SK-N-SH (cell line): Measurements from ENCODE around the gene SHF. TPM values are rescaled to one million over a fixed set of nuclear protein-coding genes. Genes with fewer than 3 reads are reported as not detected.

Experiments used
- CTCF ChIA-PET: fragments of 300-600, 350-600 bp; formaldehyde crosslinking; extraction: SDS; loops from one replicate; lab custom pipeline; 2021; lab: Yijun Ruan, JAX
- POLR2A ChIA-PET: fragments of 350-600 bp; sonication (Branson Sonifier 250); formaldehyde crosslinking; extraction: SDS; loops from one replicate; lab custom pipeline; 2020; ENCODE audit warnings: antibody characterized with exemption, inconsistent platforms; lab: Yijun Ruan, JAX
- DNase-seq: peaks from one replicate; pipeline ENCODE4 v3.0.0; 2012
- H2AFZ ChIP-seq: fragments of 200-600 bp; sonication (generic); 2 replicates; pipeline ENCODE4 v1.8.1; 2016; ENCODE audit warnings: antibody characterized with exemption, mild to moderate bottlenecking, low read depth
- H3F3A ChIP-seq: fragments of 200-600 bp; sonication (generic); replicated peaks from 2 replicates; pipeline ENCODE3; 2016; ENCODE audit warnings: antibody characterized with exemption, mild to moderate bottlenecking; ENCODE audit not compliant: insufficient read depth
- H3K27ac ChIP-seq, 2 experiments: fragments of 200-500 bp in 1 of 2; fragments of 200-600 bp in 1 of 2; sonication (Bioruptor generic) in 1 of 2; sonication (generic), shearing (Covaris generic) in 1 of 2; 2 replicates each; pipeline versions ENCODE4 v1.5.1 to v1.6.1; 2014 to 2016; ENCODE audit warnings: low read depth in 2 of 2, inconsistent platforms in 1 of 2, low read length in 1 of 2, mild to moderate bottlenecking in 1 of 2, mixed read lengths in 1 of 2
- H3K27me3 ChIP-seq: fragments of 200-600 bp; sonication (generic), shearing (Covaris generic); 2 replicates; pipeline ENCODE4 v1.6.1; 2016; ENCODE audit warnings: mixed run types; ENCODE audit not compliant: insufficient read depth
- H3K36me3 ChIP-seq, 2 experiments: fragments of 200-500 bp in 1 of 2; fragments of 200-600 bp in 1 of 2; sonication (Bioruptor generic) in 1 of 2; sonication (generic) in 1 of 2; replicated peaks in 1 of 2; 2 replicates each; pipeline versions ENCODE3 to v1.5.1; 2014 to 2016; ENCODE audit warnings: low read length in 1 of 2, mild to moderate bottlenecking in 1 of 2; ENCODE audit not compliant: insufficient read depth in 2 of 2, control insufficient read depth in 1 of 2
- H3K4me1 ChIP-seq, 2 experiments: fragments of 200-500 bp in 1 of 2; fragments of 200-600 bp in 1 of 2; sonication (Bioruptor generic) in 1 of 2; sonication (generic), shearing (Covaris generic) in 1 of 2; 2 replicates each; pipeline versions ENCODE4 v1.5.1 to v1.6.1; 2014 to 2016; ENCODE audit warnings: low read depth in 1 of 2, low read length in 1 of 2, mixed run types in 1 of 2; ENCODE audit not compliant: insufficient read depth in 2 of 2, control insufficient read depth in 1 of 2
- H3K4me2 ChIP-seq: fragments of 200-600 bp; sonication (generic), shearing (Covaris generic); 2 replicates; pipeline ENCODE4 v1.6.1; 2017; ENCODE audit warnings: mixed run types
- H3K4me3 ChIP-seq, 2 experiments: fragments of 200-500 bp in 1 of 2; fragments of 200-600 bp in 1 of 2; sonication (Bioruptor generic) in 1 of 2; sonication (generic), shearing (Covaris generic) in 1 of 2; 2 replicates each; pipeline versions ENCODE4 v1.5.1 to v1.8.1; 2014 to 2016; ENCODE audit warnings: low read depth in 2 of 2, inconsistent platforms in 1 of 2, low read length in 1 of 2, mild to moderate bottlenecking in 1 of 2, mixed read lengths in 1 of 2, moderate library complexity in 1 of 2
- H3K79me2 ChIP-seq: fragments of 200-600 bp; sonication (generic); 2 replicates; pipeline ENCODE4 v1.8.1; 2017; ENCODE audit warnings: mild to moderate bottlenecking; ENCODE audit not compliant: insufficient read depth
- H3K9ac ChIP-seq: fragments of 200-600 bp; sonication (generic); 2 replicates; pipeline ENCODE4 v1.6.1; 2017; ENCODE audit warnings: mixed run types
- H3K9me2 ChIP-seq: fragments of 200-600 bp; sonication (generic); 2 replicates; pipeline ENCODE4 v1.6.1; 2017; ENCODE audit warnings: mixed run types
- H3K9me3 ChIP-seq: fragments of 200-600 bp; sonication (generic); 2 replicates; pipeline ENCODE4 v1.6.1; 2017; ENCODE audit warnings: mixed run types, mild to moderate bottlenecking, moderate library complexity
- H4K20me1 ChIP-seq: fragments of 200-600 bp; sonication (generic); 2 replicates; pipeline ENCODE4 v1.6.1; 2017; ENCODE audit warnings: mild to moderate bottlenecking, mixed run types; ENCODE audit not compliant: insufficient read depth
- EZH2phosphoT487 ChIP-seq: fragments of 200-600 bp; sonication (generic); IDR thresholded peaks from 2 replicates; pipeline ENCODE4 v1.6.1; 2017; ENCODE audit warnings: low read depth, mixed run types, mild to moderate bottlenecking, antibody characterized with exemption, moderate library complexity, borderline replicate concordance
- FOXM1 ChIP-seq: IDR thresholded peaks from 2 replicates; pipeline ENCODE4 v1.4.0; 2012; ENCODE audit warnings: low read depth, mild to moderate bottlenecking
- GATA2 ChIP-seq: sonication (generic); formaldehyde crosslinking; IDR thresholded peaks from 2 replicates; pipeline ENCODE4 v1.5.0; 2020; ENCODE audit warnings: mild to moderate bottlenecking, missing genetic modification reagents
- MEF2A ChIP-seq: IDR thresholded peaks from 2 replicates; pipeline ENCODE4 v1.4.0; 2012; ENCODE audit warnings: low read depth, borderline replicate concordance
- RCOR1 ChIP-seq: fragments of 150-350 bp; IDR thresholded peaks from 2 replicates; pipeline ENCODE4 v1.6.1; 2017; ENCODE audit warnings: antibody characterized with exemption, low read length
- TCF12 ChIP-seq: IDR thresholded peaks from 2 replicates; pipeline ENCODE4 v1.4.0; 2012
- TEAD4 ChIP-seq: IDR thresholded peaks from 2 replicates; pipeline ENCODE4 v1.4.0; 2012; ENCODE audit warnings: mild to moderate bottlenecking, borderline replicate concordance; ENCODE audit not compliant: insufficient read depth
- USF2 ChIP-seq: fragments of 150-350 bp; IDR thresholded peaks from 2 replicates; pipeline ENCODE4 v1.6.1; 2017; ENCODE audit warnings: antibody characterized with exemption, low read length, low read depth, borderline replicate concordance
- WGBS: methylation state at CpG from one replicate; pipeline ENCODE4 v1.1.6; 2017; ENCODE audit warnings: low lambda C conversion rate; 5-methylcytosine and 5-hydroxymethylcytosine counted together
- polyA plus RNA-seq, 3 experiments: library from polyadenylated mRNA; depleted of rRNA; stranded (reverse); fragments of >200 nt; gene quantifications; 2 replicates each; pipeline ENCODE4 v1.2.3, GENCODE V29; 2012
- TF ChIP-seq, protein P1 (sequence below): fragments of 150-350 bp; IDR thresholded peaks from 2 replicates; pipeline ENCODE4 v1.6.1; 2016; ENCODE audit warnings: mild to moderate bottlenecking, low read depth, low read length
- TF ChIP-seq, protein P2 (sequence below): IDR thresholded peaks from 2 replicates; pipeline ENCODE4 v1.6.1; 2012; ENCODE audit warnings: mild to moderate bottlenecking, low read depth, low read length, moderate library complexity
- TF ChIP-seq, protein P3 (sequence below): IDR thresholded peaks from 2 replicates; pipeline ENCODE4; 2012
- TF ChIP-seq, protein P4 (sequence below): IDR thresholded peaks from 2 replicates; pipeline ENCODE4 v1.4.0; 2012; ENCODE audit warnings: low read depth

Gene SHF
- polyA plus RNA-seq, 1 of the 3 experiments (the other 2 are of a cell fraction), result 5.5 TPM

DNA sequence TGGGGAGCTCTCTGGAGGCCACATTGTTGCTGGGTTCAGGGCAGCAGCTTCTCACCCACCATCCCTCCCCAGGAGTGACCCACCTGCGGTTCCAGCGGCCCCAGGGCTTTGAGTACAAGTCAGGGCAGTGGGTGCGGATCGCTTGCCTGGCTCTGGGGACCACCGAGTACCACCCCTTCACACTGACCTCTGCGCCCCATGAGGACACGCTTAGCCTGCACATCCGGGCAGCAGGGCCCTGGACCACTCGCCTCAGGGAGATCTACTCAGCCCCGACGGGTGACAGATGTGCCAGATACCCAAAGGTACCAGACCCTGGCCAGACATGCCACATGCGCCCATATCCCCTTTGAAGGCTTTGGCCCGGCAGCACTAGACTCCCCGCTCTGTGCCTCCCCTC is 26.1 kb downstream of the SHF start:
- Histone ChIP-seq H3K27ac (no peak overlapping the region), H3K4me2 (no peak overlapping the region), H3K4me1 (peaks cover 15 to 22% of the 10 kb centered on the region in 2 experiments; a peak in 3 of 4 replicates), H3F3A (no peaks in the 10 kb centered on the region), H3K27me3 (no peaks in the 10 kb centered on the region), H3K9me2 (no peaks in the 10 kb centered on the region), H3K4me3 (no peak overlapping the region), H4K20me1 (no peaks in the 10 kb centered on the region), H3K79me2 (peaks cover 10% of the 10 kb centered on the region; the same call in 1 of the 2 replicates), H3K9ac (no peak overlapping the region), H3K9me3 (no peaks in the 10 kb centered on the region), H3K36me3 (no peaks in the 10 kb centered on the region), H2AFZ (no peak overlapping the region)
- ChIA-PET POLR2A (interaction anchor here (1.5 kb wide), 2 partner anchors 8 to 37 kb away, joined by 5 to 6 read pairs; no protein-coding TSS in a partner anchor), CTCF (interaction anchor here (1.2 to 10.7 kb wide), 7 partner anchors 23 to 296 kb away, joined by 3 to 226 read pairs (median 26); no protein-coding TSS in a partner anchor)
- TF ChIP-seq GATA2 (CRISPR knock-in tag) (no peak), RCOR1 (no peak), USF2 (no peak), MEF2A (no peak), TEAD4 (no peak), EZH2phosphoT487 (no peak), FOXM1 (no peak), TCF12 (no peak)
- TF ChIP-seq, protein P1, sequence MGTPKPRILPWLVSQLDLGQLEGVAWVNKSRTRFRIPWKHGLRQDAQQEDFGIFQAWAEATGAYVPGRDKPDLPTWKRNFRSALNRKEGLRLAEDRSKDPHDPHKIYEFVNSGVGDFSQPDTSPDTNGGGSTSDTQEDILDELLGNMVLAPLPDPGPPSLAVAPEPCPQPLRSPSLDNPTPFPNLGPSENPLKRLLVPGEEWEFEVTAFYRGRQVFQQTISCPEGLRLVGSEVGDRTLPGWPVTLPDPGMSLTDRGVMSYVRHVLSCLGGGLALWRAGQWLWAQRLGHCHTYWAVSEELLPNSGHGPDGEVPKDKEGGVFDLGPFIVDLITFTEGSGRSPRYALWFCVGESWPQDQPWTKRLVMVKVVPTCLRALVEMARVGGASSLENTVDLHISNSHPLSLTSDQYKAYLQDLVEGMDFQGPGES, result no peak
- TF ChIP-seq, protein P2, sequence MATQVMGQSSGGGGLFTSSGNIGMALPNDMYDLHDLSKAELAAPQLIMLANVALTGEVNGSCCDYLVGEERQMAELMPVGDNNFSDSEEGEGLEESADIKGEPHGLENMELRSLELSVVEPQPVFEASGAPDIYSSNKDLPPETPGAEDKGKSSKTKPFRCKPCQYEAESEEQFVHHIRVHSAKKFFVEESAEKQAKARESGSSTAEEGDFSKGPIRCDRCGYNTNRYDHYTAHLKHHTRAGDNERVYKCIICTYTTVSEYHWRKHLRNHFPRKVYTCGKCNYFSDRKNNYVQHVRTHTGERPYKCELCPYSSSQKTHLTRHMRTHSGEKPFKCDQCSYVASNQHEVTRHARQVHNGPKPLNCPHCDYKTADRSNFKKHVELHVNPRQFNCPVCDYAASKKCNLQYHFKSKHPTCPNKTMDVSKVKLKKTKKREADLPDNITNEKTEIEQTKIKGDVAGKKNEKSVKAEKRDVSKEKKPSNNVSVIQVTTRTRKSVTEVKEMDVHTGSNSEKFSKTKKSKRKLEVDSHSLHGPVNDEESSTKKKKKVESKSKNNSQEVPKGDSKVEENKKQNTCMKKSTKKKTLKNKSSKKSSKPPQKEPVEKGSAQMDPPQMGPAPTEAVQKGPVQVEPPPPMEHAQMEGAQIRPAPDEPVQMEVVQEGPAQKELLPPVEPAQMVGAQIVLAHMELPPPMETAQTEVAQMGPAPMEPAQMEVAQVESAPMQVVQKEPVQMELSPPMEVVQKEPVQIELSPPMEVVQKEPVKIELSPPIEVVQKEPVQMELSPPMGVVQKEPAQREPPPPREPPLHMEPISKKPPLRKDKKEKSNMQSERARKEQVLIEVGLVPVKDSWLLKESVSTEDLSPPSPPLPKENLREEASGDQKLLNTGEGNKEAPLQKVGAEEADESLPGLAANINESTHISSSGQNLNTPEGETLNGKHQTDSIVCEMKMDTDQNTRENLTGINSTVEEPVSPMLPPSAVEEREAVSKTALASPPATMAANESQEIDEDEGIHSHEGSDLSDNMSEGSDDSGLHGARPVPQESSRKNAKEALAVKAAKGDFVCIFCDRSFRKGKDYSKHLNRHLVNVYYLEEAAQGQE, result no peak
- TF ChIP-seq, protein P3, sequence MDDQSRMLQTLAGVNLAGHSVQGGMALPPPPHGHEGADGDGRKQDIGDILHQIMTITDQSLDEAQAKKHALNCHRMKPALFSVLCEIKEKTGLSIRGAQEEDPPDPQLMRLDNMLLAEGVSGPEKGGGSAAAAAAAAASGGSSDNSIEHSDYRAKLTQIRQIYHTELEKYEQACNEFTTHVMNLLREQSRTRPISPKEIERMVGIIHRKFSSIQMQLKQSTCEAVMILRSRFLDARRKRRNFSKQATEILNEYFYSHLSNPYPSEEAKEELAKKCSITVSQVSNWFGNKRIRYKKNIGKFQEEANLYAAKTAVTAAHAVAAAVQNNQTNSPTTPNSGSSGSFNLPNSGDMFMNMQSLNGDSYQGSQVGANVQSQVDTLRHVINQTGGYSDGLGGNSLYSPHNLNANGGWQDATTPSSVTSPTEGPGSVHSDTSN, result no peak
- TF ChIP-seq, protein P4, sequence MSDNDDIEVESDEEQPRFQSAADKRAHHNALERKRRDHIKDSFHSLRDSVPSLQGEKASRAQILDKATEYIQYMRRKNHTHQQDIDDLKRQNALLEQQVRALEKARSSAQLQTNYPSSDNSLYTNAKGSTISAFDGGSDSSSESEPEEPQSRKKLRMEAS, result no peak
- DNase-seq, result no peak
- WGBS, result 96% methylated on average over 11 of the region's 14 CpGs
